Measurements from ENCODE around the gene ASB18. TPM values are rescaled to one million over a fixed set of nuclear protein-coding genes. Genes with fewer than 3 reads are reported as not detected.
"Not testable (repeated sequence)": the region's sequence is repeated elsewhere in the genome, so short reads cannot be mapped to it uniquely, and the experiment has no call there.

ASB18 gene
- total RNA-seq, 1 experiment from 2014 or later, result not detected

GRCh38 chr2:236290742-236291425, 26.7 kb upstream of the ASB18 start:
- H3K27ac ChIP-seq (ENCODE audit: low read length), result no peak overlapping the region
- no peak for ATAC-seq
- no peaks in the 10 kb centered on the region for H3K4me1 ChIP-seq (ENCODE audit: control insufficient read depth, insufficient read depth, low read length)
- CTCF ChIA-PET, result no interaction called here
- no peaks in the 10 kb centered on the region for H3K27me3 ChIP-seq (ENCODE audit: control insufficient read depth, insufficient read depth, low read length)
- in situ Hi-C loops (cut with HindIII; ENCODE audit: low pct_unique_long_range_greater_than_20kb, low sequenced_read_pairs), result no loop called here
- no peaks in the 10 kb centered on the region for H3K36me3 ChIP-seq (ENCODE audit: control insufficient read depth, insufficient read depth, low read length)
- TF ChIP-seq CTCF (IDR thresholded peaks at IDR 0.05) (no peak), TCF7L2 (IDR thresholded peaks at IDR 0.05; ENCODE audit: low read depth, low read length) (no peak), SIN3A (IDR thresholded peaks at IDR 0.05; ENCODE audit: borderline replicate concordance, insufficient read depth, low read depth, low read length) (no peak), POLR2AphosphoS5 (IDR thresholded peaks at IDR 0.05; ENCODE audit: low read depth, low read length) (no peak), REST (IDR thresholded peaks at IDR 0.05; ENCODE audit: insufficient read depth in 1 of 2, low read depth in 2 of 2, low read length in 1 of 2) (no peak)
- DNase-seq (ENCODE audit: low read depth, low spot score), result no peak
- intact Hi-C loops (cut with micrococcal nuclease; ENCODE audit: unreplicated experiment), result no loop called here
- no TSS peak for BruUV-seq (replicated peaks)
- POLR2A ChIA-PET, result no interaction called here
- H3K9me3 ChIP-seq (ENCODE audit: control insufficient read depth, insufficient read depth, low read depth, low read length), result no peaks in the 10 kb centered on the region
- no peak overlapping the region for H3K4me3 ChIP-seq (ENCODE audit: low read depth in 2 of 2, low read length in 2 of 2)

- DNase-seq (ENCODE audit: low read depth, low spot score), result no peak
- no peak overlapping the region for H3K27ac ChIP-seq (ENCODE audit: low read length)
- CTCF ChIA-PET, result no interaction called here
- H3K27me3 ChIP-seq (ENCODE audit: control insufficient read depth, insufficient read depth, low read length), result no peaks in the 10 kb centered on the region
- in situ Hi-C loops (cut with HindIII; ENCODE audit: low pct_unique_long_range_greater_than_20kb, low sequenced_read_pairs), result no loop called here
- H3K9me3 ChIP-seq (ENCODE audit: control insufficient read depth, insufficient read depth, low read depth, low read length), result no peaks in the 10 kb centered on the region
- intact Hi-C loops (cut with micrococcal nuclease; ENCODE audit: unreplicated experiment), result no loop called here
- H3K36me3 ChIP-seq (ENCODE audit: control insufficient read depth, insufficient read depth, low read length), result no peaks in the 10 kb centered on the region
- H3K4me1 ChIP-seq (ENCODE audit: control insufficient read depth, insufficient read depth, low read length), result no peaks in the 10 kb centered on the region
- TF ChIP-seq CTCF (IDR thresholded peaks at IDR 0.05), result no peak
- TF ChIP-seq POLR2AphosphoS5 (IDR thresholded peaks at IDR 0.05; ENCODE audit: low read depth, low read length), result no peak
- no peak for TF ChIP-seq SIN3A (IDR thresholded peaks at IDR 0.05; ENCODE audit: borderline replicate concordance, insufficient read depth, low read depth, low read length)
- no peak for TF ChIP-seq TCF7L2 (IDR thresholded peaks at IDR 0.05; ENCODE audit: low read depth, low read length)
- TF ChIP-seq REST (IDR thresholded peaks at IDR 0.05; ENCODE audit: insufficient read depth in 1 of 2, low read depth in 2 of 2, low read length in 1 of 2), result no peak
- no peak overlapping the region for H3K4me3 ChIP-seq (ENCODE audit: low read depth in 2 of 2, low read length in 2 of 2)
- POLR2A ChIA-PET, result interaction anchor here (0.6 kb wide), 1 partner anchor 1227 kb away, joined by 7 read pairs; no protein-coding TSS in a partner anchor
- BruUV-seq (replicated peaks), result no TSS peak
- no peak for ATAC-seq
Measured at GRCh38 chr2:236289766-236290462, 25.7 kb upstream of the ASB18 start.

- H3K4me1 ChIP-seq (ENCODE audit: control insufficient read depth, insufficient read depth, low read length); H3K27me3 ChIP-seq (ENCODE audit: control insufficient read depth, insufficient read depth, low read length); in situ Hi-C loops (cut with HindIII; ENCODE audit: low pct_unique_long_range_greater_than_20kb, low sequenced_read_pairs); BruUV-seq (replicated peaks); H3K4me3 ChIP-seq (ENCODE audit: low read depth in 2 of 2, low read length in 2 of 2); H3K36me3 ChIP-seq (ENCODE audit: control insufficient read depth, insufficient read depth, low read length); H3K9me3 ChIP-seq (ENCODE audit: control insufficient read depth, insufficient read depth, low read depth, low read length); H3K27ac ChIP-seq (ENCODE audit: low read length); DNase-seq (ENCODE audit: low read depth, low spot score); CTCF ChIA-PET; intact Hi-C loops (cut with micrococcal nuclease; ENCODE audit: unreplicated experiment); ATAC-seq; POLR2A ChIA-PET: not testable (repeated sequence)
Measured at GRCh38 chr2:236288373-236288772, 24.2 kb upstream of the ASB18 start.

Data from Panc1 (cell line).